ES-I3 (cell line): Measurements from ENCODE around the gene LTK.
"Not testable (repeated sequence)": the region's sequence is repeated elsewhere in the genome, so short reads cannot be mapped to it uniquely, and the experiment has no call there.

Source experiments
- H3K36me3 ChIP-seq: 2 replicates; pipeline ENCODE4 v1.6.1; 2013; ENCODE audit warnings: mild to moderate bottlenecking, low read length, control low read depth, moderate library complexity; ENCODE audit not compliant: insufficient read depth
- H3K4me1 ChIP-seq: 2 replicates; pipeline ENCODE4 v1.6.1; 2013; ENCODE audit warnings: mild to moderate bottlenecking, control low read depth, low read length; ENCODE audit not compliant: insufficient read depth
- H3K9ac ChIP-seq: 2 replicates; pipeline ENCODE4 v1.6.1; 2013; ENCODE audit warnings: low read depth, mild to moderate bottlenecking, low read length, moderate library complexity
- H3K9me3 ChIP-seq: 2 replicates; pipeline ENCODE4 v1.6.1; 2013; ENCODE audit warnings: mild to moderate bottlenecking, low read length, moderate library complexity; ENCODE audit not compliant: control insufficient read depth, insufficient read depth

The LTK gene

GRCh38 chr15:41483519-41483918, 30.1 kb downstream of the LTK start:
- Histone ChIP-seq H3K4me1 (no peaks in the 10 kb centered on the region), H3K36me3 (peaks cover 18% of the 10 kb centered on the region), H3K9ac (no peak overlapping the region), H3K9me3 (no peaks in the 10 kb centered on the region)

- H3K9me3 ChIP-seq, result no peaks in the 10 kb centered on the region
- no peaks in the 10 kb centered on the region for H3K4me1 ChIP-seq
- H3K9ac ChIP-seq, result no peak overlapping the region
- H3K36me3 ChIP-seq, result peaks cover 20% of the 10 kb centered on the region
Observed at GRCh38 chr15:41483115-41483514, 30.5 kb downstream of the LTK start.

- Histone ChIP-seq H3K4me1 (no peaks in the 10 kb centered on the region), H3K36me3 (peaks cover 20% of the 10 kb centered on the region), H3K9ac (no peak overlapping the region), H3K9me3 (no peaks in the 10 kb centered on the region)
Observed at GRCh38 chr15:41482110-41482877, 31.3 kb downstream of the LTK start.

GRCh38 chr15:41480396-41481140, 33.1 kb downstream of the LTK start:
- Histone ChIP-seq H3K9me3 (no peaks in the 10 kb centered on the region), H3K36me3 (peaks cover 31% of the 10 kb centered on the region), H3K4me1 (no peaks in the 10 kb centered on the region), H3K9ac (no peak overlapping the region)

- H3K4me1 ChIP-seq, result no peaks in the 10 kb centered on the region
- peaks cover 38% of the 10 kb centered on the region for H3K36me3 ChIP-seq
- H3K9ac ChIP-seq, result no peak overlapping the region
- no peaks in the 10 kb centered on the region for H3K9me3 ChIP-seq
Observed at GRCh38 chr15:41476416-41477048, 37.1 kb downstream of the LTK start.

- H3K9ac ChIP-seq, result no peak overlapping the region
- H3K36me3 ChIP-seq, result peaks cover 43% of the 10 kb centered on the region
- H3K4me1 ChIP-seq, result no peaks in the 10 kb centered on the region
- no peaks in the 10 kb centered on the region for H3K9me3 ChIP-seq
Observed at GRCh38 chr15:41474941-41475340, 38.7 kb downstream of the LTK start.

- no peaks in the 10 kb centered on the region for H3K9me3 ChIP-seq
- H3K4me1 ChIP-seq, result no peaks in the 10 kb centered on the region
- no peak overlapping the region for H3K9ac ChIP-seq
- H3K36me3 ChIP-seq, result peaks cover 39% of the 10 kb centered on the region
Observed at GRCh38 chr15:41474436-41474835, 39.2 kb downstream of the LTK start.

GRCh38 chr15:41473418-41473817, 40.2 kb downstream of the LTK start:
- no peaks in the 10 kb centered on the region for H3K4me1 ChIP-seq
- no peaks in the 10 kb centered on the region for H3K9me3 ChIP-seq
- H3K9ac ChIP-seq, result no peak overlapping the region
- peaks cover 31% of the 10 kb centered on the region for H3K36me3 ChIP-seq

GRCh38 chr15:41469644-41470043, 44.0 kb downstream of the LTK start:
- not testable (repeated sequence) for H3K4me1 ChIP-seq, H3K9ac ChIP-seq, H3K9me3 ChIP-seq
- H3K36me3 ChIP-seq, result peaks cover 19% of the 10 kb centered on the region

- H3K9me3 ChIP-seq, result no peaks in the 10 kb centered on the region
- H3K4me1 ChIP-seq, result no peaks in the 10 kb centered on the region
- H3K9ac ChIP-seq, result no peak overlapping the region
- H3K36me3 ChIP-seq, result peaks cover 19% of the 10 kb centered on the region
Observed at GRCh38 chr15:41466711-41467110, 46.9 kb downstream of the LTK start.

- Histone ChIP-seq H3K4me1 (no peaks in the 10 kb centered on the region), H3K9me3 (no peaks in the 10 kb centered on the region), H3K36me3 (peaks cover 13% of the 10 kb centered on the region), H3K9ac (no peak overlapping the region)
Observed at GRCh38 chr15:41465822-41466421, 47.7 kb downstream of the LTK start.

- Histone ChIP-seq H3K36me3 (peaks cover 9% of the 10 kb centered on the region), H3K9ac (no peak overlapping the region), H3K4me1 (no peaks in the 10 kb centered on the region), H3K9me3 (no peaks in the 10 kb centered on the region)
Observed at GRCh38 chr15:41464889-41465580, 48.6 kb downstream of the LTK start.

GRCh38 chr15:41462084-41462795, 51.4 kb downstream of the LTK start:
- H3K9me3 ChIP-seq, result no peaks in the 10 kb centered on the region
- no peaks in the 10 kb centered on the region for H3K4me1 ChIP-seq
- no peak overlapping the region for H3K9ac ChIP-seq
- H3K36me3 ChIP-seq, result peaks cover 12% of the 10 kb centered on the region
